ENCODE measurements around the gene SLC18A3.

SLC18A3 gene

DNA sequence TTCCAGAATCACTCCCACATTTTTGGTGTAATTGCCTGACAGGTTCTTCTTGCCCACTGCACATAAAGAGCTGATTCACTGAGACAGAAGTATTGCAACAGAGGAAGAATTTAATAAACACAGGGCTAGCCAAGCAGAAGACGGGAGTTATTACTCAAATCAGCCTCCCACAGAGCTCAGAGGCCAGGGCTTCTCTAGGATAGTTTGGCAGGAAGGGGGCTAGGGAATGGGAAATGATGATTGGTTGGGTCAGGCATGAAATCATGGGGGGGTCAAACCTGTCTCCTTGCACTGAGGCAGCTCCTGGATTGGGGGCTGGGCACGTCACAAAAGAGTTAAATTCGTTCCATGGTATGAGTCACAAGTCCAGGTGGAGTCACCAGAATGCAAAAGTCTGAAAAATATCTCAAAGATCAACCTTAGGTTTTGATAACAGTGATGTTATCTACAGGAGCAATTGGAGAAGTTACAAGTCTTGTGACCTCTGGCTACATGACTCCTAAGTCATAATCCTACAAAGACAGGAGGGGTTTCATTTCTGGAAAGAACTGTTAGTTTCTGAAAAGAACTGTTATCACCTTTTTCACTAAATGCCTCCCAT is 41.0 kb upstream of the SLC18A3 start:
- H3K27ac ChIP-seq, result no peak overlapping the region
- H3K9me3 ChIP-seq, result no peaks in the 10 kb centered on the region
- H3K4me1 ChIP-seq (ENCODE audit: control insufficient read depth in 1 of 2, insufficient read depth in 1 of 2, low read depth in 1 of 2, low read length in 1 of 2), result no peaks in the 10 kb centered on the region
- peaks cover 24% of the 10 kb centered on the region for H3K27me3 ChIP-seq
- H3K36me3 ChIP-seq, result no peaks in the 10 kb centered on the region
- no peak overlapping the region for H3K4me3 ChIP-seq (ENCODE audit: low read depth in 1 of 2, low read length in 1 of 2)
- no peak for TF ChIP-seq CTCF (IDR thresholded peaks at IDR 0.05)

GRCh38 chr10:49571388-49571787 is 38.7 kb upstream of the SLC18A3 start:
- TF ChIP-seq CTCF (IDR thresholded peaks at IDR 0.05), result no peak
- Histone ChIP-seq H3K27ac (no peak overlapping the region), H3K9me3 (no peaks in the 10 kb centered on the region), H3K4me1 (ENCODE audit: control insufficient read depth in 1 of 2, insufficient read depth in 1 of 2, low read depth in 1 of 2, low read length in 1 of 2) (no peaks in the 10 kb centered on the region), H3K36me3 (no peaks in the 10 kb centered on the region), H3K27me3 (peaks cover 7% of the 10 kb centered on the region), H3K4me3 (ENCODE audit: low read depth in 1 of 2, low read length in 1 of 2) (no peak overlapping the region)

- no peaks in the 10 kb centered on the region for H3K9me3 ChIP-seq
- peaks cover 7% of the 10 kb centered on the region for H3K27me3 ChIP-seq
- H3K4me1 ChIP-seq (ENCODE audit: control insufficient read depth in 1 of 2, insufficient read depth in 1 of 2, low read depth in 1 of 2, low read length in 1 of 2), result no peaks in the 10 kb centered on the region
- H3K27ac ChIP-seq, result no peak overlapping the region
- no peak for TF ChIP-seq CTCF (IDR thresholded peaks at IDR 0.05)
- H3K36me3 ChIP-seq, result no peaks in the 10 kb centered on the region
- H3K4me3 ChIP-seq (ENCODE audit: low read depth in 1 of 2, low read length in 1 of 2), result no peak overlapping the region
These were observed 37.5 kb upstream of the SLC18A3 start for GRCh38 chr10:49572594-49573114.

DNA sequence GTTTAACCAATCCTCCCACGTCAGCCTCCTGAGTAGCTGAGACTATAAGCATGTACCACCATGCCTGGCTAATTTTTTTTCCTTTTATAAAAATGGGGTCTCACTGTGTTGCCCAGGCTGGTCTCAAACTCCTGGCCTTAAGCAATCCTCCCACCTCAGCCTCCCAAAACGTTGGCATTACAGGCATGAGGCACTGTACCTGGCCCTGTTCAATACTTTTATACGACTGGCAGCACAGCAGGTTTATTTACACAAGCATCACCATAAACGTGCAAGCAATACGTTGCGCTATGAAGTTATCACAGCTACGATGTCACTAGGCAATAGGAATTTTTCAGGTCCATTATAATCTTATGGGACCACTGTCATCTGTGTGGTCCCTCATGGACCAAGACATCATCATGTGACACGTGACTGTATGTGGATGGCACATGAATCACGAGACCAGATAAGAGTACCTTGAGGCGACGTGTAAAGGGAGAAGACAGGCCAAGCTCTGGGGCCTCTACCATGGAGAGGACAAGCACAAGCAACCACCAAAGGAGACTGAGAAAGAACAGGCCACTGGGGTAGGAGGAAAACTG is 34.5 kb upstream of the SLC18A3 start:
- Histone ChIP-seq H3K4me1 (ENCODE audit: control insufficient read depth in 1 of 2, insufficient read depth in 1 of 2, low read depth in 1 of 2, low read length in 1 of 2) (no peaks in the 10 kb centered on the region), H3K9me3 (no peaks in the 10 kb centered on the region), H3K27me3 (no peaks in the 10 kb centered on the region), H3K27ac (no peak overlapping the region), H3K36me3 (no peaks in the 10 kb centered on the region), H3K4me3 (ENCODE audit: low read depth in 1 of 2, low read length in 1 of 2) (no peak overlapping the region)
- TF ChIP-seq CTCF (IDR thresholded peaks at IDR 0.05), result no peak

GRCh38 chr10:49577182-49577925 is 32.8 kb upstream of the SLC18A3 start:
- H3K27ac ChIP-seq, result no peak overlapping the region
- H3K9me3 ChIP-seq, result no peaks in the 10 kb centered on the region
- no peak for TF ChIP-seq CTCF (IDR thresholded peaks at IDR 0.05)
- H3K27me3 ChIP-seq, result peaks cover 16% of the 10 kb centered on the region
- H3K36me3 ChIP-seq, result no peaks in the 10 kb centered on the region
- no peaks in the 10 kb centered on the region for H3K4me1 ChIP-seq (ENCODE audit: control insufficient read depth in 1 of 2, insufficient read depth in 1 of 2, low read depth in 1 of 2, low read length in 1 of 2)
- no peak overlapping the region for H3K4me3 ChIP-seq (ENCODE audit: low read depth in 1 of 2, low read length in 1 of 2)

Data from neutrophil (primary cell).